Liver (tissue), 9 donors: Measurements from ENCODE around the gene BSND. TPM values are rescaled to one million over a fixed set of nuclear protein-coding genes. Genes with fewer than 3 reads are reported as not detected.
A peak's percentile ranks its signal among the peaks of the same experiment; 100 is the strongest.
"Not testable (repeated sequence)": the region's sequence is repeated elsewhere in the genome, so short reads cannot be mapped to it uniquely, and the experiment has no call there.

Source experiments
- DNase-seq: peaks from one replicate; pipeline ENCODE4 v3.0.0-alpha.2; 2017; ENCODE audit warnings: low spot score
- H3K27ac ChIP-seq, 2 donors: one replicate each; pipeline ENCODE4 v1.7.0; 2013; ENCODE audit warnings: inconsistent platforms in 2 of 2, low read length in 2 of 2, control low read depth in 1 of 2, low read depth in 1 of 2, mild to moderate bottlenecking in 1 of 2
- H3K27me3 ChIP-seq, 4 donors: one replicate each; pipeline versions ENCODE4 v1.6.1 to v1.7.0; 2013; ENCODE audit warnings: low read length in 3 of 4, inconsistent platforms in 1 of 4, mild to moderate bottlenecking in 1 of 4, moderate library complexity in 1 of 4; ENCODE audit not compliant: control insufficient read depth in 4 of 4, insufficient read depth in 4 of 4
- H3K36me3 ChIP-seq, 4 donors: one replicate each; pipeline versions ENCODE4 v1.6.1 to v1.7.0; 2013; ENCODE audit warnings: low read length in 3 of 4, mild to moderate bottlenecking in 3 of 4, low read depth in 1 of 4, moderate library complexity in 1 of 4; ENCODE audit not compliant: control insufficient read depth in 4 of 4, insufficient read depth in 3 of 4
- H3K4me1 ChIP-seq, 4 donors: one replicate each; pipeline versions ENCODE4 v1.6.1 to v1.7.0; 2013; ENCODE audit warnings: low read length in 3 of 4, mild to moderate bottlenecking in 3 of 4, moderate library complexity in 1 of 4; ENCODE audit not compliant: control insufficient read depth in 4 of 4, insufficient read depth in 4 of 4
- H3K4me3 ChIP-seq, 3 donors: one replicate each; pipeline versions ENCODE4 v1.6.1 to v1.7.0; 2013; ENCODE audit warnings: low read length in 3 of 3, control low read depth in 1 of 3, low read depth in 1 of 3, mild to moderate bottlenecking in 1 of 3
- H3K9ac ChIP-seq, 2 donors: one replicate each; pipeline ENCODE4 v1.7.0; 2013; ENCODE audit warnings: low read length in 2 of 2, mild to moderate bottlenecking in 2 of 2, moderate library complexity in 2 of 2, control low read depth in 1 of 2, low read depth in 1 of 2
- H3K9me3 ChIP-seq, 4 donors: one replicate each; pipeline versions ENCODE4 v1.6.1 to v1.7.0; 2013; ENCODE audit warnings: low read length in 3 of 4; ENCODE audit not compliant: control insufficient read depth in 4 of 4
- ATF3 ChIP-seq: IDR thresholded peaks from 2 replicates; pipeline ENCODE4 v1.6.1; 2016; ENCODE audit warnings: antibody characterized with exemption
- CTCF ChIP-seq: fragments of 150-350 bp; IDR thresholded peaks from 2 replicates; pipeline ENCODE4 v1.5.1; 2017; ENCODE audit warnings: improper control_type of control experiment, low read depth, low read length; ENCODE audit not compliant: missing input control
- EGR1 ChIP-seq, 2 donors: IDR thresholded peaks; 2 replicates each; pipeline ENCODE4 v1.6.1; 2016 to 2018; ENCODE audit warnings: antibody characterized with exemption in 2 of 2, low read depth in 2 of 2
- FOXA1 ChIP-seq: IDR thresholded peaks from 2 replicates; pipeline ENCODE4 v1.6.1; 2016; ENCODE audit warnings: antibody characterized with exemption
- FOXA2 ChIP-seq: IDR thresholded peaks from 2 replicates; pipeline ENCODE4 v1.6.1; 2016; ENCODE audit warnings: antibody characterized with exemption
- HNF4A ChIP-seq, 2 donors: conservative IDR thresholded peaks; 2 replicates each; pipeline ENCODE4 v1.6.1; 2016; ENCODE audit warnings: antibody characterized with exemption in 2 of 2, mild to moderate bottlenecking in 2 of 2
- HNF4G ChIP-seq: IDR thresholded peaks from 2 replicates; pipeline ENCODE4 v1.6.1; 2016; ENCODE audit warnings: antibody characterized with exemption
- JUND ChIP-seq, 2 donors: IDR thresholded peaks; 2 replicates each; pipeline ENCODE4 v1.6.1; 2016; ENCODE audit warnings: antibody characterized with exemption in 2 of 2
- MAX ChIP-seq: IDR thresholded peaks from 2 replicates; pipeline ENCODE4 v1.6.1; 2016; ENCODE audit warnings: antibody characterized with exemption
- RAD21 ChIP-seq, 2 donors: IDR thresholded peaks; 2 replicates each; pipeline ENCODE4 v1.6.1; 2016; ENCODE audit warnings: antibody characterized with exemption in 2 of 2, mild to moderate bottlenecking in 2 of 2
- REST ChIP-seq: IDR thresholded peaks from 2 replicates; pipeline ENCODE4 v1.6.1; 2016; ENCODE audit warnings: antibody characterized with exemption, mild to moderate bottlenecking
- RXRA ChIP-seq, 2 donors: IDR thresholded peaks; 2 replicates each; pipeline ENCODE4 v1.6.1; 2017 to 2018; ENCODE audit warnings: antibody characterized with exemption in 2 of 2, mild to moderate bottlenecking in 1 of 2
- SP1 ChIP-seq: IDR thresholded peaks from 2 replicates; pipeline ENCODE4 v1.6.1; 2018; ENCODE audit warnings: antibody characterized with exemption, mild to moderate bottlenecking
- TAF1 ChIP-seq: conservative IDR thresholded peaks from 2 replicates; pipeline ENCODE4 v1.6.1; 2016; ENCODE audit warnings: antibody characterized with exemption, mild to moderate bottlenecking
- YY1 ChIP-seq: IDR thresholded peaks from 2 replicates; pipeline ENCODE4 v1.6.1; 2016; ENCODE audit warnings: antibody characterized with exemption, mild to moderate bottlenecking
- ZBTB33 ChIP-seq: IDR thresholded peaks from 2 replicates; pipeline ENCODE4 v1.6.1; 2016; ENCODE audit warnings: antibody characterized with exemption
- WGBS: extraction: QIAGEN DNeasy Blood & Tissue Kit; methylation state at CpG from one replicate; pipeline ENCODE4 v1.1.7; 2013; 5-methylcytosine and 5-hydroxymethylcytosine counted together
- polyA plus RNA-seq, 2 donors: library from polyadenylated mRNA; stranded (reverse) in 1 of 2; unstranded in 1 of 2; fragments of 200-250 nt in 1 of 2; fragments of >200 nt in 1 of 2; fragmentation: Nextera tagmentation in 1 of 2; extraction: Ambion mirVana in 1 of 2; gene quantifications; one replicate each; pipeline versions ENCODE4 v1.2.1 to v1.2.3, GENCODE V29; 2013 to 2015
- total RNA-seq, 2 donors: library from RNA; depleted of rRNA; stranded (reverse); fragments of >200 nt; gene quantifications; one replicate each; pipeline ENCODE4 v1.2.3, GENCODE V29; 2014
- donor health status: healthy.
- donor health status: healthy.
- donor health status: healthy.
- donor health status: healthy.
- donor health status: healthy.

The BSND gene
- total and polyA plus RNA-seq, 4 donors, result 0.14 TPM; not detected in 3

- DNase-seq, result peak; percentile 86
- H3K27me3 ChIP-seq, result no peaks in the 10 kb centered on the region
- no peaks in the 10 kb centered on the region for H3K9me3 ChIP-seq
- H3K9ac ChIP-seq, result peak overlapping the region in 1 of 2 donors; percentile 47
- no peak overlapping the region for H3K27ac ChIP-seq
- H3K4me3 ChIP-seq, result no peak overlapping the region
- WGBS, result 38% methylated on average over 15 of the region's 15 CpGs
- no peaks in the 10 kb centered on the region for H3K36me3 ChIP-seq
- TF ChIP-seq HNF4A (conservative IDR thresholded peaks at IDR 0.05) (peak; percentile 10 to 53), ZBTB33 (no peak), RXRA (IDR thresholded peaks at IDR 0.05) (peak in 1 of 2 donors; percentile 68), SP1 (peak; percentile 60), TAF1 (no peak), ATF3 (no peak), HNF4G (no peak), EGR1 (IDR thresholded peaks at IDR 0.05; ENCODE audit: low read depth in 2 of 2) (no peak), YY1 (no peak), JUND (IDR thresholded peaks at IDR 0.05) (no peak), RAD21 (IDR thresholded peaks at IDR 0.05) (peak; percentile 90 to 96), MAX (no peak), CTCF (peak; percentile 96), REST (no peak), FOXA1 (no peak), FOXA2 (no peak)
- peaks cover 0 to 8% (median 2%) of the 10 kb centered on the region in 4 donors for H3K4me1 ChIP-seq
Measured at GRCh38 chr1:55021942-55022546, 23.3 kb downstream of the BSND start.

GRCh38 chr1:55024163-55024562 is 25.4 kb downstream of the BSND start:
- not testable (repeated sequence) for H3K4me1 ChIP-seq, DNase-seq, H3K36me3 ChIP-seq, H3K9me3 ChIP-seq, H3K9ac ChIP-seq, H3K4me3 ChIP-seq, H3K27me3 ChIP-seq, H3K27ac ChIP-seq
- WGBS, result 81% methylated on average over 9 of the region's 10 CpGs

GRCh38 chr1:55026682-55027081 is 27.9 kb downstream of the BSND start:
- not testable (repeated sequence) for H3K9me3 ChIP-seq, H3K27me3 ChIP-seq, H3K4me1 ChIP-seq, H3K4me3 ChIP-seq, H3K9ac ChIP-seq, DNase-seq, H3K27ac ChIP-seq, H3K36me3 ChIP-seq
- 92% methylated on average over 3 of the region's 3 CpGs for WGBS

GRCh38 chr1:55031098-55031497 is 32.4 kb downstream of the BSND start:
- not testable (repeated sequence) for H3K36me3 ChIP-seq, H3K4me3 ChIP-seq, H3K9me3 ChIP-seq, H3K9ac ChIP-seq, DNase-seq, H3K27me3 ChIP-seq, H3K27ac ChIP-seq
- WGBS, result 99% methylated on average over 5 of the region's 5 CpGs
- peaks cover 10 to 36% (median 26%) of the 10 kb centered on the region in 4 donors for H3K4me1 ChIP-seq
